Endothelial cell of umbilical vein (primary cell): ENCODE data around the gene GIGYF2.

Experiments used
- EZH2 ChIP-seq: IDR thresholded peaks from 2 replicates; pipeline ENCODE4 v1.6.1; 2012; ENCODE audit warnings: borderline replicate concordance, low read depth, mild to moderate bottlenecking, moderate library complexity, low read length, inconsistent platforms; ENCODE audit not compliant: severe bottlenecking
- GATA2 ChIP-seq: IDR thresholded peaks from 2 replicates; pipeline ENCODE4 v1.7.0; 2011; ENCODE audit warnings: low read depth, mild to moderate bottlenecking, moderate library complexity, mixed read lengths, low read length; ENCODE audit not compliant: insufficient read length, insufficient read depth
- POLR2A ChIP-seq: IDR thresholded peaks from 2 replicates; pipeline ENCODE4 v1.6.1; 2012; ENCODE audit warnings: low read depth, mild to moderate bottlenecking, control low read depth, low read length
- TF ChIP-seq, protein P1 (sequence below), 2 donors: IDR thresholded peaks; 1 replicate in 1 of 2; 2 replicates in 1 of 2; pipeline ENCODE4 v1.5.1; 2011; ENCODE audit warnings: low read length in 2 of 2, mild to moderate bottlenecking in 2 of 2, moderate library complexity in 2 of 2, control low read depth in 1 of 2, inconsistent platforms in 1 of 2, low read depth in 1 of 2; ENCODE audit not compliant: insufficient read depth in 1 of 2; ENCODE audit errors: extremely low read depth in 1 of 2

DNA sequence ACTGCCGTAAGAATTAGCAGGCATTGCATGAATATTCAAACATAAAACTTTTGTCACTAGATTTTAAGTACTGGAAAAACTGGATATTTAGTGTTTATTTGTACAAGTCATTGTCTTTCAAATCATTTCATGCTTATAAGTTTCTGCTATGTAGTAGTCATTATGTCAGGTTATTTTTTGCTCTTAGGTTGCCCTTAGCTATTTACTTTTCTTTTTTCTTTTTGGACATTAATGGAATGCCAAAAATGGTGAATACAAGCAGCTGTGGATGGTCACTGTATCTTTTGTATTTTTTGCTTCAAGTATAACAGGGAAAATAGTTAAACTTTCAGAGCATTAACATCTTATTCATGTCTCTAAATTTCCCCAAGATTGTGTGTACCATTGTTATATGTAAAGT is 97.8 kb downstream of the GIGYF2 start:
- no peak for TF ChIP-seq POLR2A
- TF ChIP-seq, protein P1, sequence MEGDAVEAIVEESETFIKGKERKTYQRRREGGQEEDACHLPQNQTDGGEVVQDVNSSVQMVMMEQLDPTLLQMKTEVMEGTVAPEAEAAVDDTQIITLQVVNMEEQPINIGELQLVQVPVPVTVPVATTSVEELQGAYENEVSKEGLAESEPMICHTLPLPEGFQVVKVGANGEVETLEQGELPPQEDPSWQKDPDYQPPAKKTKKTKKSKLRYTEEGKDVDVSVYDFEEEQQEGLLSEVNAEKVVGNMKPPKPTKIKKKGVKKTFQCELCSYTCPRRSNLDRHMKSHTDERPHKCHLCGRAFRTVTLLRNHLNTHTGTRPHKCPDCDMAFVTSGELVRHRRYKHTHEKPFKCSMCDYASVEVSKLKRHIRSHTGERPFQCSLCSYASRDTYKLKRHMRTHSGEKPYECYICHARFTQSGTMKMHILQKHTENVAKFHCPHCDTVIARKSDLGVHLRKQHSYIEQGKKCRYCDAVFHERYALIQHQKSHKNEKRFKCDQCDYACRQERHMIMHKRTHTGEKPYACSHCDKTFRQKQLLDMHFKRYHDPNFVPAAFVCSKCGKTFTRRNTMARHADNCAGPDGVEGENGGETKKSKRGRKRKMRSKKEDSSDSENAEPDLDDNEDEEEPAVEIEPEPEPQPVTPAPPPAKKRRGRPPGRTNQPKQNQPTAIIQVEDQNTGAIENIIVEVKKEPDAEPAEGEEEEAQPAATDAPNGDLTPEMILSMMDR (IDR thresholded peaks at IDR 0.05; ENCODE audit: extremely low read depth in 1 of 2, insufficient read depth in 1 of 2, low read depth in 1 of 2, low read length in 2 of 2): no peak
- no peak for TF ChIP-seq EZH2
- TF ChIP-seq GATA2: no peak
